ENCODE measurements around the gene VTI1A. TPM values are rescaled to one million over a fixed set of nuclear protein-coding genes. Genes with fewer than 3 reads are reported as not detected.
"Not testable (repeated sequence)": the region's sequence is repeated elsewhere in the genome, so short reads cannot be mapped to it uniquely, and the experiment has no call there.

The VTI1A gene
- total and polyA plus RNA-seq, 2 of the 8 experiments (the other 6 are each of a cell fraction or from before 2014, with no cell fraction given): 6.0 to 20.0 TPM

GRCh38 chr10:112499985-112500384 is 53.0 kb downstream of the VTI1A start:
- H3K27ac ChIP-seq (ENCODE audit: low read depth, low read length); H3K79me1 ChIP-seq (ENCODE audit: low read depth, low read length); H3K18ac ChIP-seq (ENCODE audit: extremely low read depth, low read length); H3K14ac ChIP-seq (ENCODE audit: insufficient read length); H2AK5ac ChIP-seq (ENCODE audit: low read depth, low read length); H3K4me2 ChIP-seq (ENCODE audit: insufficient read depth in 1 of 2, low read depth in 2 of 2, low read length in 2 of 2); H3K27me3 ChIP-seq (replicated peaks in 1 of 4; ENCODE audit: control insufficient read depth in 3 of 4, extremely low read depth in 1 of 4, insufficient read depth in 3 of 4, low read length in 3 of 4); H2BK20ac ChIP-seq (ENCODE audit: low read length); H3K23me2 ChIP-seq (ENCODE audit: low read depth, low read length); H2BK12ac ChIP-seq (ENCODE audit: low read depth, low read length); H4K8ac ChIP-seq (ENCODE audit: extremely low read depth, insufficient read depth, low read length); H4K91ac ChIP-seq (replicated peaks; ENCODE audit: insufficient read length, low read length); H4K5ac ChIP-seq (ENCODE audit: insufficient read length, low read depth, low read length); H4K20me1 ChIP-seq (replicated peaks in 1 of 2; ENCODE audit: control insufficient read depth in 1 of 2, insufficient read depth in 2 of 2, low read length in 2 of 2); H3K4me1 ChIP-seq (replicated peaks in 1 of 4; ENCODE audit: control insufficient read depth in 3 of 4, insufficient read depth in 4 of 4, low read length in 3 of 4); H3K9ac ChIP-seq (replicated peaks in 1 of 4; ENCODE audit: extremely low read depth in 1 of 4, low read depth in 3 of 4, low read length in 3 of 4); H2BK15ac ChIP-seq (ENCODE audit: low read length); H3K4ac ChIP-seq (replicated peaks; ENCODE audit: insufficient read length, low read depth, low read length); H2BK120ac ChIP-seq (replicated peaks; ENCODE audit: low read depth, low read length); H3K36me3 ChIP-seq (ENCODE audit: control insufficient read depth in 2 of 4, insufficient read depth in 4 of 4, low read length in 3 of 4); FAIRE-seq; H2AFZ ChIP-seq (ENCODE audit: low read length); H3K23ac ChIP-seq (ENCODE audit: insufficient read length); DNase-seq (ENCODE audit: low read depth in 1 of 2, low spot score in 2 of 2); H3K9me3 ChIP-seq (ENCODE audit: insufficient read depth in 2 of 2, low read depth in 1 of 2, low read length in 1 of 2); H3K79me2 ChIP-seq (ENCODE audit: control insufficient read depth in 1 of 2, insufficient read depth in 2 of 2, low read length in 2 of 2); CTCF ChIA-PET (ENCODE audit: partially characterized antibody); POLR2A ChIA-PET (ENCODE audit: partially characterized antibody); H3K56ac ChIP-seq (replicated peaks; ENCODE audit: insufficient read length, low read depth, low read length); H2BK5ac ChIP-seq (ENCODE audit: low read depth, low read length); H3K4me3 ChIP-seq (ENCODE audit: extremely low read depth in 1 of 4, insufficient read depth in 2 of 4, low read depth in 3 of 4, low read length in 4 of 4): not testable (repeated sequence)
- WGBS, 2 experiments (ENCODE audit: extremely low coverage in 1 of 2, insufficient coverage in 1 of 2, insufficient read length in 1 of 2, insufficient replicate concordance in 2 of 2, low coverage in 1 of 2, low lambda C conversion rate in 2 of 2, missing lambda C conversion rate in 1 of 2): 93% methylated on average over 8 of the region's 8 CpGs; no CpG with 5 or more reads in 1 of the 2 experiments
